Ishikawa (cell line): ENCODE data around the gene ACTN3.

ENCODE experiments used
- CEBPB ChIP-seq: IDR thresholded peaks from 2 replicates; pipeline ENCODE4 v1.6.1; 2012
- EGR1 ChIP-seq: IDR thresholded peaks from 2 replicates; pipeline ENCODE4 v1.6.1; 2012
- EP300 ChIP-seq: IDR thresholded peaks from 2 replicates; pipeline ENCODE4 v1.6.1; 2012; ENCODE audit warnings: borderline replicate concordance
- FOXM1 ChIP-seq: IDR thresholded peaks from 2 replicates; pipeline ENCODE4 v1.6.1; 2012; ENCODE audit warnings: low read depth, borderline replicate concordance
- MAX ChIP-seq: IDR thresholded peaks from 2 replicates; pipeline ENCODE4 v1.6.1; 2012
- NFIC ChIP-seq: IDR thresholded peaks from 2 replicates; pipeline ENCODE4 v1.6.1; 2012
- RAD21 ChIP-seq: IDR thresholded peaks from 2 replicates; pipeline ENCODE4 v1.6.1; 2012; ENCODE audit warnings: low read depth
- REST ChIP-seq: IDR thresholded peaks from 2 replicates; pipeline ENCODE4 v1.6.1; 2012; ENCODE audit warnings: low read depth, mild to moderate bottlenecking
- YY1 ChIP-seq: IDR thresholded peaks from 2 replicates; pipeline ENCODE4 v1.6.1; 2012; ENCODE audit warnings: low read depth

GRCh38 chr11:66603072-66603471, 56.4 kb downstream of the ACTN3 start:
- TF ChIP-seq CEBPB = no peak
- no peak for TF ChIP-seq MAX
- no peak for TF ChIP-seq YY1
- no peak for TF ChIP-seq REST
- TF ChIP-seq EP300 = no peak
- TF ChIP-seq RAD21 = no peak
- TF ChIP-seq NFIC = no peak
- TF ChIP-seq FOXM1 = no peak
- no peak for TF ChIP-seq EGR1
